ENCODE data around the gene CPAMD8. TPM values are rescaled to one million over a fixed set of nuclear protein-coding genes. Genes with fewer than 3 reads are reported as not detected.

Gene CPAMD8
- total RNA-seq, 4 donors from 2014 or later, result 6.0 to 15.6 (median 7.6) TPM

GRCh38 chr19:16899566-16900075 is 127.0 kb downstream of the CPAMD8 start:
- peaks cover 13 to 23% (median 21%) of the 10 kb centered on the region in 3 donors for H3K27me3 ChIP-seq
- DNase-seq (no peak), ATAC-seq (no peak)
- no peaks in the 10 kb centered on the region for H3K36me3 ChIP-seq
- H3K9me3 ChIP-seq, result no peaks in the 10 kb centered on the region
- TF ChIP-seq POLR2A (IDR thresholded peaks at IDR 0.05) (no peak), CTCF (IDR thresholded peaks at IDR 0.05 in 4 of 5, conservative IDR thresholded peaks at IDR 0.05 in 1 of 5) (peak in 2 of 5 experiments; percentile 23 to 32)
- no peak overlapping the region for H3K4me3 ChIP-seq
- no peak overlapping the region for H3K27ac ChIP-seq
- peaks cover 0 to 7% of the 10 kb centered on the region in 2 donors for H3K4me1 ChIP-seq
- in situ Hi-C loops (cut with MboI; ENCODE audit: low sequenced_read_pairs in 4 of 4), result no loop called here
- intact Hi-C loops (cut with DNase I; ENCODE audit: low total_unique reads), result no loop called here

GRCh38 chr19:16898361-16899015 is 128.1 kb downstream of the CPAMD8 start:
- Histone ChIP-seq H3K9me3 (no peaks in the 10 kb centered on the region), H3K27ac (peak overlapping the region in 2 of 4 donors; percentile 73 to 76), H3K36me3 (no peaks in the 10 kb centered on the region), H3K4me3 (no peak overlapping the region), H3K27me3 (peaks cover 15 to 25% (median 21%) of the 10 kb centered on the region in 3 donors), H3K4me1 (peaks cover 0 to 7% of the 10 kb centered on the region in 2 donors)
- no peak for TF ChIP-seq CTCF (IDR thresholded peaks at IDR 0.05 in 4 of 5, conservative IDR thresholded peaks at IDR 0.05 in 1 of 5)
- no peak for TF ChIP-seq POLR2A (IDR thresholded peaks at IDR 0.05)
- ATAC-seq (no peak), DNase-seq (no peak)
- in situ Hi-C loops (cut with MboI; ENCODE audit: low sequenced_read_pairs in 4 of 4) (no loop called here), intact Hi-C loops (cut with DNase I; ENCODE audit: low total_unique reads) (no loop called here)

GRCh38 chr19:16897856-16898161 is 128.8 kb downstream of the CPAMD8 start:
- TF ChIP-seq CTCF (IDR thresholded peaks at IDR 0.05 in 4 of 5, conservative IDR thresholded peaks at IDR 0.05 in 1 of 5), result no peak
- no peak for TF ChIP-seq POLR2A (IDR thresholded peaks at IDR 0.05)
- Histone ChIP-seq H3K27me3 (peaks cover 15 to 25% (median 21%) of the 10 kb centered on the region in 3 donors), H3K4me1 (peaks cover 0 to 7% of the 10 kb centered on the region in 2 donors), H3K36me3 (no peaks in the 10 kb centered on the region), H3K4me3 (peak overlapping the region; percentile 49 to 69 (median 54)), H3K9me3 (no peaks in the 10 kb centered on the region), H3K27ac (peak overlapping the region; percentile 32 to 76 (median 67))
- intact Hi-C loops (cut with DNase I; ENCODE audit: low total_unique reads) (no loop called here), in situ Hi-C loops (cut with MboI; ENCODE audit: low sequenced_read_pairs in 4 of 4) (no loop called here)
- DNase-seq (no peak), ATAC-seq (no peak)

GRCh38 chr19:16897029-16897855 is 129.4 kb downstream of the CPAMD8 start:
- H3K9me3 ChIP-seq, result no peaks in the 10 kb centered on the region
- H3K4me1 ChIP-seq, result peaks cover 0 to 7% of the 10 kb centered on the region in 2 donors
- H3K27ac ChIP-seq, result peak overlapping the region; percentile 32 to 76 (median 67)
- DNase-seq (peak; percentile 81 to 85), ATAC-seq (peak; percentile 82 to 89)
- no peak for TF ChIP-seq CTCF (IDR thresholded peaks at IDR 0.05 in 4 of 5, conservative IDR thresholded peaks at IDR 0.05 in 1 of 5)
- TF ChIP-seq POLR2A (IDR thresholded peaks at IDR 0.05), result peak in 1 of 2 donors; percentile 56
- intact Hi-C loops (cut with DNase I; ENCODE audit: low total_unique reads) (no loop called here), in situ Hi-C loops (cut with MboI; ENCODE audit: low sequenced_read_pairs in 4 of 4) (no loop called here)
- H3K4me3 ChIP-seq, result peak overlapping the region; percentile 49 to 69 (median 54)
- no peaks in the 10 kb centered on the region for H3K36me3 ChIP-seq
- H3K27me3 ChIP-seq, result peaks cover 15 to 25% (median 21%) of the 10 kb centered on the region in 3 donors
